ENCODE measurements around the gene CTF1.

DNA sequence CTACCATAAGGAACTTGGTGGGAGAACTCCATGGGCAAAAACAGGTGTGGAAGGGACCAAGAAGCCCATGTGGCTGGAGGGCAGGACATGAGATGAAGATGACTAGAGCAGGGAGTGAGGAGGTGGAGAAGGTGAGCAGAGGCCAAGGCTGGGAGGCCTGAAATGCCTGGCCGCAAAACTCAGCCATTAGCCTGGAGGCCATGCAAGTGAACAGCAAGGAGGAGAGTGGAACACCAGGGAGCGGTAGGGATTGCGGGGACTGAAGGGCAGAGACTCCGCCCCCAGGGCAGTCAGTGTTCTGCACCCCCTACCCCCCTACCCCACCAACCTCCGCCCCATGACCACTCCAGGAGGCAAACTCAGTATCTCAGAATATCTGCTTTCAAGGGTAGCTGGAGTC, 19.5 kb upstream of the CTF1 start:
- TF ChIP-seq, protein P1, sequence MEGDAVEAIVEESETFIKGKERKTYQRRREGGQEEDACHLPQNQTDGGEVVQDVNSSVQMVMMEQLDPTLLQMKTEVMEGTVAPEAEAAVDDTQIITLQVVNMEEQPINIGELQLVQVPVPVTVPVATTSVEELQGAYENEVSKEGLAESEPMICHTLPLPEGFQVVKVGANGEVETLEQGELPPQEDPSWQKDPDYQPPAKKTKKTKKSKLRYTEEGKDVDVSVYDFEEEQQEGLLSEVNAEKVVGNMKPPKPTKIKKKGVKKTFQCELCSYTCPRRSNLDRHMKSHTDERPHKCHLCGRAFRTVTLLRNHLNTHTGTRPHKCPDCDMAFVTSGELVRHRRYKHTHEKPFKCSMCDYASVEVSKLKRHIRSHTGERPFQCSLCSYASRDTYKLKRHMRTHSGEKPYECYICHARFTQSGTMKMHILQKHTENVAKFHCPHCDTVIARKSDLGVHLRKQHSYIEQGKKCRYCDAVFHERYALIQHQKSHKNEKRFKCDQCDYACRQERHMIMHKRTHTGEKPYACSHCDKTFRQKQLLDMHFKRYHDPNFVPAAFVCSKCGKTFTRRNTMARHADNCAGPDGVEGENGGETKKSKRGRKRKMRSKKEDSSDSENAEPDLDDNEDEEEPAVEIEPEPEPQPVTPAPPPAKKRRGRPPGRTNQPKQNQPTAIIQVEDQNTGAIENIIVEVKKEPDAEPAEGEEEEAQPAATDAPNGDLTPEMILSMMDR (IDR thresholded peaks at IDR 0.05): no peak
- TF ChIP-seq POLR2A (IDR thresholded peaks at IDR 0.05) (no peak), EP300 (IDR thresholded peaks at IDR 0.05) (no peak)
